IMR-90 (cell line): ENCODE results near the gene TMEM37. TPM values are rescaled to one million over a fixed set of nuclear protein-coding genes. Genes with fewer than 3 reads are reported as not detected.

Experiments
- ATAC-seq: fragments of 200-7000 bp; cut with Tn5 transposase; 2 replicates; pipeline ENCODE4 v1.9.1; 2020; ENCODE audit warnings: low read depth, mild to moderate bottlenecking, moderate library complexity
- BruUV-seq: library from RNA; stranded (reverse); fragments of 400-500 nt; replicated peaks from 2 replicates; lab custom pipeline; 2021; lab: Mats Ljungman, UMichigan
- CTCF ChIA-PET: fragments of 300-600 bp; formaldehyde crosslinking; extraction: SDS; loops from one replicate; lab custom pipeline; 2021; ENCODE audit warnings: antibody characterized with exemption; lab: Yijun Ruan, JAX
- POLR2A ChIA-PET: fragments of 300-600 bp; sonication (Branson Sonifier 250); formaldehyde crosslinking; loops from one replicate; lab custom pipeline; 2022; ENCODE audit warnings: antibody characterized with exemption; ENCODE audit not compliant: unreplicated experiment; lab: Charles Lee
- DNase-seq: peaks from one replicate; pipeline ENCODE4 v3.0.0; 2013
- H2AFZ ChIP-seq: replicated peaks from 2 replicates; pipeline ENCODE3; 2013; ENCODE audit warnings: low read length, mild to moderate bottlenecking; ENCODE audit not compliant: poor library complexity
- H2AK5ac ChIP-seq: 2 replicates; pipeline ENCODE4 v1.6.1; 2013; ENCODE audit warnings: low read depth, low read length, inconsistent platforms
- H2AK9ac ChIP-seq: replicated peaks from 2 replicates; pipeline ENCODE3; 2013; ENCODE audit warnings: mild to moderate bottlenecking, low read depth, low read length, moderate library complexity; ENCODE audit not compliant: poor library complexity
- H2BK120ac ChIP-seq: 2 replicates; pipeline ENCODE4 v1.6.1; 2013; ENCODE audit warnings: low read depth, low read length, inconsistent platforms
- H2BK15ac ChIP-seq: 3 replicates; pipeline ENCODE4 v1.6.1; 2013; ENCODE audit warnings: low read depth, low read length, inconsistent platforms
- H2BK20ac ChIP-seq: 2 replicates; pipeline ENCODE4 v1.6.1; 2013; ENCODE audit warnings: low read depth, mild to moderate bottlenecking, inconsistent platforms, low read length, moderate library complexity
- H2BK5ac ChIP-seq: 2 replicates; pipeline ENCODE4 v1.6.1; 2013; ENCODE audit warnings: mild to moderate bottlenecking, low read depth, low read length, inconsistent platforms; ENCODE audit not compliant: poor library complexity, severe bottlenecking
- H3K14ac ChIP-seq: replicated peaks from 2 replicates; pipeline ENCODE4 v1.6.1; 2013; ENCODE audit warnings: low read depth, low read length, inconsistent platforms
- H3K18ac ChIP-seq: 2 replicates; pipeline ENCODE4 v1.6.1; 2013; ENCODE audit warnings: low read depth, low read length, control low read depth
- H3K23ac ChIP-seq: 2 replicates; pipeline ENCODE4 v1.6.1; 2013; ENCODE audit warnings: low read depth, low read length, inconsistent platforms
- H3K27ac ChIP-seq: 2 replicates; pipeline ENCODE4 v1.5.1; 2013; ENCODE audit warnings: mild to moderate bottlenecking, control low read depth, low read length; ENCODE audit not compliant: insufficient read depth
- H3K27me3 ChIP-seq: 2 replicates; pipeline ENCODE4 v1.6.1; 2013; ENCODE audit warnings: low read length; ENCODE audit not compliant: control insufficient read depth, insufficient read depth
- H3K36me3 ChIP-seq: 2 replicates; pipeline ENCODE4 v1.6.1; 2013; ENCODE audit warnings: low read length, mixed read lengths; ENCODE audit not compliant: control insufficient read depth, insufficient read depth
- H3K4ac ChIP-seq: 2 replicates; pipeline ENCODE4 v1.6.1; 2013; ENCODE audit warnings: low read depth, low read length, inconsistent platforms
- H3K4me1 ChIP-seq: 2 replicates; pipeline ENCODE4 v1.6.1; 2013; ENCODE audit warnings: low read length, mixed read lengths; ENCODE audit not compliant: control insufficient read depth, insufficient read depth
- H3K4me2 ChIP-seq: 2 replicates; pipeline ENCODE4 v1.6.1; 2013; ENCODE audit warnings: low read depth, mild to moderate bottlenecking, control low read depth, low read length, moderate library complexity
- H3K4me3 ChIP-seq: 2 replicates; pipeline ENCODE4 v1.5.1; 2013; ENCODE audit warnings: low read depth, mild to moderate bottlenecking, control low read depth, low read length, moderate library complexity; ENCODE audit not compliant: insufficient read depth
- H3K56ac ChIP-seq: 2 replicates; pipeline ENCODE4 v1.6.1; 2013; ENCODE audit warnings: low read length, inconsistent platforms; ENCODE audit not compliant: insufficient read depth; ENCODE audit errors: extremely low read depth
- H3K79me1 ChIP-seq, 2 experiments: 2 replicates each; pipeline ENCODE4 v1.6.1; 2013; ENCODE audit warnings: low read length in 2 of 2, inconsistent platforms in 1 of 2, low read depth in 1 of 2
- H3K9ac ChIP-seq: 2 replicates; pipeline ENCODE4 v1.6.1; 2013; ENCODE audit warnings: low read depth, low read length, control low read depth
- H3K9me1 ChIP-seq: 2 replicates; pipeline ENCODE4 v1.6.1; 2013; ENCODE audit warnings: low read length, inconsistent platforms; ENCODE audit not compliant: insufficient read depth
- H3K9me3 ChIP-seq: 2 replicates; pipeline ENCODE4 v1.6.1; 2013; ENCODE audit warnings: low read length; ENCODE audit not compliant: control insufficient read depth, insufficient read depth
- H4K20me1 ChIP-seq: 2 replicates; pipeline ENCODE4 v1.6.1; 2013; ENCODE audit warnings: low read length, inconsistent platforms; ENCODE audit not compliant: insufficient read depth
- H4K5ac ChIP-seq: 2 replicates; pipeline ENCODE4 v1.6.1; 2013; ENCODE audit warnings: mild to moderate bottlenecking, low read depth, low read length, control low read depth
- H4K8ac ChIP-seq, 2 experiments: 2 replicates each; pipeline ENCODE4 v1.6.1; 2013; ENCODE audit warnings: low read depth in 2 of 2, low read length in 2 of 2, control low read depth in 1 of 2, inconsistent platforms in 1 of 2
- H4K91ac ChIP-seq: 2 replicates; pipeline ENCODE4 v1.6.1; 2013; ENCODE audit warnings: low read depth, low read length, inconsistent platforms; ENCODE audit not compliant: insufficient read depth
- BHLHE40 ChIP-seq: fragments of 150-350 bp; IDR thresholded peaks from 2 replicates; pipeline ENCODE4 v1.6.1; 2016; ENCODE audit warnings: mild to moderate bottlenecking, low read depth, low read length
- ELK1 ChIP-seq: fragments of 150-350 bp; IDR thresholded peaks from 2 replicates; pipeline ENCODE4 v1.6.1; 2016; ENCODE audit warnings: low read depth, mild to moderate bottlenecking, low read length, moderate library complexity, borderline replicate concordance
- MAZ ChIP-seq: IDR thresholded peaks from 2 replicates; pipeline ENCODE4 v1.6.1; 2012; ENCODE audit warnings: low read depth, mild to moderate bottlenecking, low read length, improper control_type of control experiment, moderate library complexity, borderline replicate concordance
- NFE2L2 ChIP-seq: fragments of 150-350 bp; IDR thresholded peaks from 2 replicates; pipeline ENCODE4 v1.6.1; 2016; ENCODE audit warnings: low read depth, mild to moderate bottlenecking, low read length
- POLR2A ChIP-seq: IDR thresholded peaks from 2 replicates; pipeline ENCODE4 v1.6.1; 2012; ENCODE audit warnings: mild to moderate bottlenecking, low read depth, low read length
- RAD21 ChIP-seq: IDR thresholded peaks from 2 replicates; pipeline ENCODE4 v1.6.1; 2012; ENCODE audit warnings: low read length, improper control_type of control experiment
- USF2 ChIP-seq: fragments of 150-350 bp; IDR thresholded peaks from 2 replicates; pipeline ENCODE4 v1.6.1; 2017; ENCODE audit warnings: mild to moderate bottlenecking, antibody characterized with exemption, low read length, low read depth
- WGBS, 2 experiments: methylation state at CpG; one replicate each; pipeline versions ENCODE4 v1.1.5 to v1.1.7; 2013; ENCODE audit warnings: missing lambda C conversion rate in 2 of 2; ENCODE audit not compliant: insufficient read length in 1 of 2; ENCODE audit errors: extremely low coverage in 2 of 2; 5-methylcytosine and 5-hydroxymethylcytosine counted together
- dilution Hi-C: fragments of 300-500 bp; cut with HindIII; formaldehyde crosslinking; loops from one replicate; pipeline ENCODE4 v1.14.3; 2018; ENCODE audit warnings: low sequenced_read_pairs; ENCODE audit not compliant: unreplicated experiment
- in situ Hi-C: fragments of 300-500 bp; cut with MboI; formaldehyde crosslinking; loops from 3 replicates; pipeline ENCODE4 v1.14.3; 2019; ENCODE audit warnings: low sequenced_read_pairs, inconsistent platforms, mixed read lengths
- intact Hi-C: fragments of 100-400 bp; cut with micrococcal nuclease; formaldehyde crosslinking; loops from 2 replicates; pipeline ENCODE4 v1.10.0; 2022
- polyA plus RNA-seq, 3 experiments: library from polyadenylated mRNA; depleted of rRNA; stranded (reverse); fragments of >200 nt; gene quantifications; 2 replicates each; pipeline ENCODE4 v1.2.3, GENCODE V29; 2012; ENCODE audit warnings: low replicate concordance in 1 of 3
- total RNA-seq: library from RNA; depleted of rRNA; stranded (reverse); fragments of >200 nt; gene quantifications from 2 replicates; pipeline ENCODE4 v1.2.3, GENCODE V29; 2012

TMEM37 gene
- total and polyA plus RNA-seq, 2 of the 4 experiments (the other 2 are of a cell fraction) = under 0.01 to 0.39 TPM

GRCh38 chr2:119461811-119462210 lies 30.2 kb downstream of the TMEM37 start:
- Histone ChIP-seq H3K9me1 (no peaks in the 10 kb centered on the region), H3K4me3 (no peak overlapping the region), H4K20me1 (no peaks in the 10 kb centered on the region), H3K4ac (no peak overlapping the region), H3K9ac (no peak overlapping the region), H3K27ac (no peak overlapping the region), H2BK20ac (no peak overlapping the region), H3K4me1 (no peaks in the 10 kb centered on the region), H2AFZ (no peak overlapping the region), H2BK120ac (no peak overlapping the region), H3K14ac (no peak overlapping the region), H3K9me3 (no peaks in the 10 kb centered on the region), H3K18ac (no peak overlapping the region), H3K4me2 (no peak overlapping the region), H2BK15ac (no peak overlapping the region), H4K91ac (no peak overlapping the region), H2AK9ac (no peak overlapping the region), H2AK5ac (no peak overlapping the region), H4K5ac (no peak overlapping the region), H3K36me3 (no peaks in the 10 kb centered on the region), H3K79me1 (no peaks in the 10 kb centered on the region), H3K23ac (no peak overlapping the region), H2BK5ac (no peak overlapping the region), H3K56ac (no peak overlapping the region), H4K8ac (no peak overlapping the region), H3K27me3 (peaks cover 5% of the 10 kb centered on the region)
- DNase-seq = no peak
- CTCF ChIA-PET = interaction anchor here (0.6 to 1.0 kb wide), 2 partner anchors 15 to 34 kb away, joined by 3 to 8 read pairs; no protein-coding TSS in a partner anchor
- intact Hi-C loops = no loop called here
- dilution Hi-C loops = no loop called here
- TF ChIP-seq NFE2L2 (no peak), POLR2A (no peak), BHLHE40 (no peak), ELK1 (no peak), MAZ (no peak), USF2 (no peak), RAD21 (no peak)
- no peak for ATAC-seq
- no TSS peak for BruUV-seq
- in situ Hi-C loops = no loop called here
- POLR2A ChIA-PET = no interaction called here
- 33% methylated on average over 1 of the region's 5 CpGs; no CpG with 5 or more reads in 1 of the 2 experiments for WGBS, 2 experiments
